A549 (cell line): ENCODE data around the gene MTTP. TPM values are rescaled to one million over a fixed set of nuclear protein-coding genes. Genes with fewer than 3 reads are reported as not detected.

Experiments used
- ATAC-seq, 2 experiments: fragments of 200-7000 bp in 1 of 2; fragments of >200 bp in 1 of 2; cut with Nextera tagmentation in 1 of 2; cut with Tn5 transposase in 1 of 2; 3 replicates each; pipeline versions ENCODE4 v1.8.0 to v1.9.1; 2018 to 2020; ENCODE audit warnings: mild to moderate bottlenecking in 1 of 2, moderate library complexity in 1 of 2
- CTCF ChIA-PET: fragments of 300-600 bp; sonication (Branson Sonifier 250); formaldehyde crosslinking; extraction: SDS; loops from one replicate; lab custom pipeline; 2021; ENCODE audit warnings: antibody characterized with exemption, inconsistent platforms; lab: Yijun Ruan, JAX
- POLR2A ChIA-PET: fragments of 350-600 bp; formaldehyde crosslinking; extraction: SDS; loops from one replicate; lab custom pipeline; 2021; ENCODE audit warnings: antibody characterized with exemption, inconsistent platforms; lab: Yijun Ruan, JAX
- DNase-seq, 2 experiments: peaks; one replicate each; pipeline versions ENCODE4 v3.0.0 to v3.0.0-alpha.2; 2011 to 2016; ENCODE audit warnings: low read depth in 1 of 2, low spot score in 1 of 2
- FAIRE-seq: peaks from 2 replicates; lab custom pipeline; 2011; peaks lifted over from hg19 to GRCh38; lab: Jason Lieb, UNC
- H3K27ac ChIP-seq, 2 experiments: fragments of >200 bp; sonication (Bioruptor Twin); formaldehyde crosslinking; 3 replicates each; pipeline ENCODE4 v1.5.1; 2016 to 2017
- H3K4me1 ChIP-seq: fragments of >200 bp; sonication (Bioruptor Twin); formaldehyde crosslinking; 3 replicates; pipeline ENCODE4 v1.6.1; 2016
- H3K4me2 ChIP-seq: fragments of >200 bp; sonication (Bioruptor Twin); formaldehyde crosslinking; 3 replicates; pipeline ENCODE4 v1.6.1; 2016
- H3K4me3 ChIP-seq: fragments of >200 bp; sonication (Bioruptor Twin); formaldehyde crosslinking; 3 replicates; pipeline ENCODE4 v1.5.1; 2016
- H3K9me3 ChIP-seq: fragments of >200 bp; sonication (Bioruptor Twin); formaldehyde crosslinking; 3 replicates; pipeline ENCODE4 v1.6.1; 2016
- BCL3 ChIP-seq: fragments of >200 bp; sonication (Bioruptor Twin); formaldehyde crosslinking; IDR thresholded peaks from 3 replicates; pipeline ENCODE4 v1.6.1; 2016
- BHLHE40 ChIP-seq: IDR thresholded peaks from 2 replicates; pipeline ENCODE4 v1.6.1; 2012; ENCODE audit warnings: low read depth, low read length, inconsistent platforms
- CBX8 ChIP-seq: fragments of 200-600 bp; sonication (generic); IDR thresholded peaks from 2 replicates; pipeline ENCODE4 v1.6.1; 2016
- CEBPB ChIP-seq, 2 experiments: fragments of >200 bp in 1 of 2; sonication (Bioruptor Twin) in 1 of 2; formaldehyde crosslinking in 1 of 2; IDR thresholded peaks; 2 replicates each; pipeline ENCODE4 v1.6.1; 2012 to 2016
- CTCF ChIP-seq: fragments of >200 bp; sonication (Bioruptor Twin); formaldehyde crosslinking; IDR thresholded peaks from 3 replicates; pipeline ENCODE4 v1.5.1; 2016
- EP300 ChIP-seq, 2 experiments: fragments of >200 bp; sonication (Bioruptor Twin); formaldehyde crosslinking; IDR thresholded peaks; 2 replicates in 1 of 2; 3 replicates in 1 of 2; pipeline ENCODE4 v1.6.1; 2016 to 2017
- ESRRA ChIP-seq: fragments of 150-350 bp; IDR thresholded peaks from 2 replicates; pipeline ENCODE4 v1.6.1; 2014; ENCODE audit warnings: mild to moderate bottlenecking, low read length, borderline replicate concordance
- GATA3 ChIP-seq: IDR thresholded peaks from 2 replicates; pipeline ENCODE4 v1.6.1; 2012; ENCODE audit warnings: borderline replicate concordance
- HDAC2 ChIP-seq: fragments of 200-600 bp; sonication (generic); IDR thresholded peaks from 2 replicates; pipeline ENCODE4 v1.6.1; 2016
- HES2 ChIP-seq: fragments of >200 bp; sonication (Bioruptor Twin); formaldehyde crosslinking; IDR thresholded peaks from 2 replicates; pipeline ENCODE4 v1.6.1; 2016
- JUNB ChIP-seq: fragments of >200 bp; sonication (Bioruptor Twin); formaldehyde crosslinking; IDR thresholded peaks from 2 replicates; pipeline ENCODE4 v1.6.1; 2016
- KDM1A ChIP-seq: fragments of 200-600 bp; sonication (generic); IDR thresholded peaks from 2 replicates; pipeline ENCODE4 v1.6.1; 2016; ENCODE audit warnings: low read depth, mild to moderate bottlenecking
- KDM5A ChIP-seq: fragments of 200-600 bp; sonication (generic); IDR thresholded peaks from 2 replicates; pipeline ENCODE4 v1.6.1; 2016; ENCODE audit warnings: antibody characterized with exemption, mild to moderate bottlenecking
- MAX ChIP-seq: IDR thresholded peaks from 2 replicates; pipeline ENCODE4 v1.6.1; 2012
- MYC ChIP-seq: IDR thresholded peaks from 2 replicates; pipeline ENCODE4 v1.6.1; 2012; ENCODE audit warnings: mild to moderate bottlenecking, inconsistent platforms, low read length, improper control_type of control experiment, borderline replicate concordance
- NPAS2 ChIP-seq: fragments of 250-450 bp; sonication (Bioruptor Pico); IDR thresholded peaks from 2 replicates; pipeline ENCODE4 v1.8.0; 2022; ENCODE audit warnings: mild to moderate bottlenecking, moderate library complexity, borderline replicate concordance
- NR3C1 ChIP-seq: fragments of >200 bp; sonication (Bioruptor Twin); formaldehyde crosslinking; IDR thresholded peaks from 3 replicates; pipeline ENCODE4 v1.6.1; 2017
- PHF8 ChIP-seq: fragments of 200-600 bp; sonication (generic); IDR thresholded peaks from 2 replicates; pipeline ENCODE4 v1.6.1; 2016; ENCODE audit warnings: low read depth, mild to moderate bottlenecking, antibody characterized with exemption, moderate library complexity, borderline replicate concordance
- POLR2A ChIP-seq: IDR thresholded peaks from 2 replicates; pipeline ENCODE4 v1.6.1; 2012; ENCODE audit warnings: mild to moderate bottlenecking, low read length
- POLR2AphosphoS2 ChIP-seq: conservative IDR thresholded peaks from 2 replicates; pipeline ENCODE4 v1.6.1; 2012; ENCODE audit warnings: low read length, improper control_type of control experiment, inconsistent platforms
- RARB ChIP-seq: fragments of 250-450 bp; sonication (Bioruptor Pico); IDR thresholded peaks from 2 replicates; pipeline ENCODE4 v1.8.0; 2021; ENCODE audit warnings: mild to moderate bottlenecking, moderate library complexity
- RFX5 ChIP-seq: fragments of 450-650 bp; IDR thresholded peaks from 2 replicates; pipeline ENCODE4 v1.7.1; 2014; ENCODE audit warnings: antibody characterized with exemption, mild to moderate bottlenecking, moderate library complexity
- TFCP2L1 ChIP-seq: fragments of 250-450 bp; sonication (Bioruptor Pico); IDR thresholded peaks from 2 replicates; pipeline ENCODE4 v1.5.0; 2021; ENCODE audit warnings: mild to moderate bottlenecking
- USF2 ChIP-seq: fragments of 450-650 bp; IDR thresholded peaks from 2 replicates; pipeline ENCODE4 v1.6.1; 2014; ENCODE audit warnings: antibody characterized with exemption
- ZC3H11A ChIP-seq: fragments of 450-650 bp; IDR thresholded peaks from 2 replicates; pipeline ENCODE4 v1.6.1; 2014; ENCODE audit warnings: antibody characterized with exemption, mild to moderate bottlenecking
- ZFP36 ChIP-seq: fragments of 450-650 bp; IDR thresholded peaks from 2 replicates; pipeline ENCODE4 v1.6.1; 2014; ENCODE audit warnings: borderline replicate concordance; ENCODE audit not compliant: partially characterized antibody
- ZNF302 ChIP-seq: fragments of 250-450 bp; sonication (Bioruptor Pico); IDR thresholded peaks from 2 replicates; pipeline ENCODE4 v1.9.0; 2021; ENCODE audit warnings: inconsistent platforms, mild to moderate bottlenecking, moderate library complexity
- WGBS: methylation state at CpG from one replicate; pipeline ENCODE4 v1.1.6; 2017; ENCODE audit errors: missing lambda C conversion rate; 5-methylcytosine and 5-hydroxymethylcytosine counted together
- polyA plus RNA-seq, 4 experiments: library from polyadenylated mRNA; depleted of rRNA in 3 of 4; stranded (reverse); fragments of >200 nt; fragmentation: RNase III in 1 of 4; extraction: RNeasy Plus Mini Kit Qiagen cat#74134 plus additional on column Dnase treatment in 1 of 4; gene quantifications; 2 replicates in 3 of 4; 3 replicates in 1 of 4; pipeline ENCODE4 v1.2.3, GENCODE V29; 2011 to 2017

Gene MTTP
- polyA plus RNA-seq, 2 of the 4 experiments (the other 2 are of a cell fraction) = 0.03 TPM; not detected in 1

GRCh38 chr4:99644453-99644852 lies 69.8 kb downstream of the MTTP start:
- FAIRE-seq = no peak
- Histone ChIP-seq H3K4me2 (no peak overlapping the region), H3K27ac (no peak overlapping the region), H3K4me3 (no peak overlapping the region), H3K9me3 (no peaks in the 10 kb centered on the region)
- WGBS = 72% methylated on average over 5 of the region's 5 CpGs
- ChIA-PET CTCF (no interaction called here), POLR2A (no interaction called here)
- DNase-seq = no peak
- ATAC-seq = no peak
- no peak for TF ChIP-seq BHLHE40
- TF ChIP-seq CEBPB (IDR thresholded peaks at IDR 0.05) = no peak
- TF ChIP-seq MAX = no peak
- TF ChIP-seq RARB (CRISPR knock-in tag) = no peak
- no peak for TF ChIP-seq GATA3
- no peak for TF ChIP-seq USF2
- TF ChIP-seq HDAC2 = no peak
- no peak for TF ChIP-seq TFCP2L1 (CRISPR knock-in tag)
- TF ChIP-seq HES2 = no peak
- TF ChIP-seq POLR2A = no peak
- no peak for TF ChIP-seq NR3C1
- TF ChIP-seq NPAS2 (CRISPR knock-in tag) = no peak
- TF ChIP-seq POLR2AphosphoS2 = no peak
- TF ChIP-seq EP300 (IDR thresholded peaks at IDR 0.05) = no peak
- TF ChIP-seq PHF8 = no peak
- TF ChIP-seq KDM5A = no peak
- TF ChIP-seq, all 56 proteins: peak for 0
- H3K4me1 ChIP-seq = no peaks in the 10 kb centered on the region

GRCh38 chr4:99645036-99645435 lies 70.4 kb downstream of the MTTP start:
- Histone ChIP-seq H3K4me1 (no peaks in the 10 kb centered on the region), H3K4me2 (no peak overlapping the region), H3K27ac (no peak overlapping the region)
- 88% methylated on average over 1 of the region's 1 CpG for WGBS
- FAIRE-seq (no peak), ATAC-seq (no peak), DNase-seq (no peak)
- CTCF ChIA-PET = no interaction called here
- TF ChIP-seq KDM1A (no peak), ESRRA (no peak), PHF8 (no peak), NPAS2 (CRISPR knock-in tag) (no peak), CBX8 (no peak)
- TF ChIP-seq, all 56 proteins: peak for 0
- H3K4me3 ChIP-seq = no peak overlapping the region
- H3K9me3 ChIP-seq = no peaks in the 10 kb centered on the region
- POLR2A ChIA-PET = no interaction called here

DNA sequence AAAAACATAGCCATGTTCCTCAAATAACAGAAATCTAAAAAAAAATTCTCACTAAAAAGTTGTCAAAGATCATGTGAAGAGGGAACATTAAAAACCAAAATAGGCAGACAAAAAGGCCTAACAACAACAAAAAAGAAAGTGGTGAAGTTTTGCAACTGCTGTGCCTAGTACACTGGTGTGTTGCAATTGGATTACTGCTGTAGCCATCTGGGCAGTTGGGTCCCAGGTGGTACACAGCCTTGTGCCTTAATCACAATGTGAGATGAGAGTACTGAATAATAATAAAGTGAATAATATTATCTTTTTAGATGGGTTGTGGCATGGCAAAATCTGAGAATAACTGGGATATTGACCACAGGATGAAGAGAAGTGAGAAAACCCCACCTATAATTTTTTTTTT lies 71.0 kb downstream of the MTTP start:
- H3K4me3 ChIP-seq = no peak overlapping the region
- FAIRE-seq (no peak), ATAC-seq (no peak), DNase-seq (no peak)
- no peaks in the 10 kb centered on the region for H3K9me3 ChIP-seq
- CTCF ChIA-PET = no interaction called here
- POLR2A ChIA-PET = no interaction called here
- no peak overlapping the region for H3K27ac ChIP-seq
- TF ChIP-seq MYC (no peak), RARB (CRISPR knock-in tag) (no peak), MAX (no peak), HES2 (no peak), CTCF (no peak), ZFP36 (no peak), ZC3H11A (no peak), BCL3 (no peak), EP300 (IDR thresholded peaks at IDR 0.05) (no peak), ZNF302 (CRISPR knock-in tag) (no peak), NPAS2 (CRISPR knock-in tag) (no peak), JUNB (no peak), RFX5 (no peak)
- no peaks in the 10 kb centered on the region for H3K4me1 ChIP-seq
- no peak overlapping the region for H3K4me2 ChIP-seq
